ENCODE data around the gene SETD2.
"Not testable (repeated sequence)": the region's sequence is repeated elsewhere in the genome, so short reads cannot be mapped to it uniquely, and the experiment has no call there.

Gene SETD2

GRCh38 chr3:47161983-47162696 is 1.8 kb downstream of the SETD2 start:
- DNase-seq: no peak
- Mint-ChIP-seq H3K36me3 (ENCODE audit: low read depth) (peaks cover 35% of the 10 kb centered on the region), H3K4me1 (ENCODE audit: low read depth) (peaks cover 65% of the 10 kb centered on the region), H3K27me3 (no peaks in the 10 kb centered on the region), H3K9me3 (no peaks in the 10 kb centered on the region), H3K27ac (peak overlapping the region; percentile 97), H3K4me3 (peak overlapping the region; percentile 94)

DNA sequence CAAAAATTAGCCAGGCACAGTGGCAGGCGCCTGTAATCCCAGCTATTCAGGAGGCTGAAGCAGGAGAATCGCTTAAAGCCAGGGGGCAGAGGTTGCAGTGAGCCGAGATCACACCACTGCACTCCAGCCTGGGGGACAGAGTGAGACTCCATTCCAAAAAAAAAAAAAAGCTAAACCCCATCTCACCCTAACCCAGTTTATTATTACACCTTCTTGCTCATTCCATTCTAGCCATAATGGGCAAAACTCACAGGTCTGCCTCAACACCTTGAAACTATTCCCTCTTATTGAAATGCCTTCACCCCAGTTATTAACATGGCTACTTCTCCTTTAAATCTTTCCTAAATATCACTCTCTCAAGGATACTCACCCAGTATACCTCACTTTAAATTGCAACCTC is 4.1 kb downstream of the SETD2 start:
- Mint-ChIP-seq H3K36me3 (ENCODE audit: low read depth) (peaks cover 42% of the 10 kb centered on the region), H3K9me3 (no peaks in the 10 kb centered on the region), H3K4me3 (no peak overlapping the region), H3K27ac (peak overlapping the region; percentile 55), H3K4me1 (ENCODE audit: low read depth) (peaks cover 69% of the 10 kb centered on the region), H3K27me3 (no peaks in the 10 kb centered on the region)
- DNase-seq: no peak

DNA sequence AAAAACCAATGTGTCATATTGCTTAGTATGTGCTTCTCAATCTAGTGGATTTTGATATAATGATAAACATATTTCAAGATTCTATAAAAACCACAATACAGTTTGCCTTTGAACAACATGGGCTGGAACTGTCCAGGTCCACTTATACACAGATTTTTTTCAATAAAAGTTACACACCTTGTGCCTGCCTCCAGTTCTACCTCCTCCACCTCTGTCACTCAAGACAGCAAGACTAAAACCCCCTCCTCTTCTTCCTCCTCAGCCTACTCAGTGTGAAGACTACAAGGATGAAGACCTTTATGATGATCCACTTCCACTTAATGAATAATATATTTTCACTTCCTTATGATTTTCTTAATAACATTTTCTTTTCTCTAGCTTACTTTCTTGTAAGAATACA is 5.7 kb downstream of the SETD2 start:
- Mint-ChIP-seq H3K36me3 (ENCODE audit: low read depth) (peaks cover 44% of the 10 kb centered on the region), H3K9me3 (no peaks in the 10 kb centered on the region), H3K27me3 (no peaks in the 10 kb centered on the region), H3K27ac (no peak overlapping the region), H3K4me3 (no peak overlapping the region), H3K4me1 (ENCODE audit: low read depth) (peaks cover 81% of the 10 kb centered on the region)
- DNase-seq: no peak

- no peak overlapping the region for H3K27ac Mint-ChIP-seq
- no peaks in the 10 kb centered on the region for H3K9me3 Mint-ChIP-seq
- H3K36me3 Mint-ChIP-seq (ENCODE audit: low read depth): peaks cover 35% of the 10 kb centered on the region
- H3K4me3 Mint-ChIP-seq: no peak overlapping the region
- H3K27me3 Mint-ChIP-seq: no peaks in the 10 kb centered on the region
- no peak for DNase-seq
- H3K4me1 Mint-ChIP-seq (ENCODE audit: low read depth): peaks cover 82% of the 10 kb centered on the region
These were observed 7.5 kb downstream of the SETD2 start for GRCh38 chr3:47156396-47156795.

- peaks cover 73% of the 10 kb centered on the region for H3K4me1 Mint-ChIP-seq (ENCODE audit: low read depth)
- H3K4me3 Mint-ChIP-seq: no peak overlapping the region
- H3K36me3 Mint-ChIP-seq (ENCODE audit: low read depth): peaks cover 19% of the 10 kb centered on the region
- DNase-seq: no peak
- H3K27me3 Mint-ChIP-seq: no peaks in the 10 kb centered on the region
- no peaks in the 10 kb centered on the region for H3K9me3 Mint-ChIP-seq
- no peak overlapping the region for H3K27ac Mint-ChIP-seq
These were observed 11.3 kb downstream of the SETD2 start for GRCh38 chr3:47152578-47152977.

GRCh38 chr3:47151836-47152235 is 12.1 kb downstream of the SETD2 start:
- no peak for DNase-seq
- H3K4me3 Mint-ChIP-seq: no peak overlapping the region
- H3K27ac Mint-ChIP-seq: no peak overlapping the region
- no peaks in the 10 kb centered on the region for H3K9me3 Mint-ChIP-seq
- no peaks in the 10 kb centered on the region for H3K27me3 Mint-ChIP-seq
- peaks cover 17% of the 10 kb centered on the region for H3K36me3 Mint-ChIP-seq (ENCODE audit: low read depth)
- peaks cover 67% of the 10 kb centered on the region for H3K4me1 Mint-ChIP-seq (ENCODE audit: low read depth)

DNA sequence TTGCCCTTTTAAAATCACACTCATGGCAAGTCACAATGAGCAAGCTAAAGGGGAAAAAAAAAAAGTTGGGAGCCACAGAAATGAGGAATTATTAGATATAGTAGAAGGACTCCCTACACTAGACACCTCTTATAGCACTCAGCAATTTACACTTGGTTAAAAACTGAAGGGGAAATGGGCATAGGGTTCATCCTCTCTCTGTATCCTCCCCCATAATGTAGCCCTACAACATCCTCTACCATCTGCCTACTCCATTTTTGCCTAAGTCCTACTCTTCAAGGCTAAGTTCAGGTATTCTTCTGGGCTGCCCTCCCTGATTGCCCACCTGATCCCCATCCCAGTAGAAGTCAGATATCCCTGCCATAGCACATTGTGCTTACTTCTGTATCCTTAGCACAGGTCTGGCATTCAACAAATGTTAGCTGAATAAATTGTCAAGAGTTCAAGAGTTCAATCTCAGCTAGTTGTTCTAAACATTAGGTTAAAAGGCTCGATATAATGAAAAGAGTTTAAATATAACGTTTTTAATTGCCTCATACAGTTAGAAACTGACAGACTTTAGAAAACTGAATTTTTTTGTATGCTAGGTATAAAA is 14.5 kb downstream of the SETD2 start:
- Mint-ChIP-seq H3K27ac (peak overlapping the region; percentile 1), H3K4me3 (no peak overlapping the region), H3K36me3 (ENCODE audit: low read depth) (peaks cover 13% of the 10 kb centered on the region), H3K4me1 (ENCODE audit: low read depth) (peaks cover 64% of the 10 kb centered on the region), H3K27me3 (no peaks in the 10 kb centered on the region), H3K9me3 (no peaks in the 10 kb centered on the region)
- DNase-seq: no peak

DNA sequence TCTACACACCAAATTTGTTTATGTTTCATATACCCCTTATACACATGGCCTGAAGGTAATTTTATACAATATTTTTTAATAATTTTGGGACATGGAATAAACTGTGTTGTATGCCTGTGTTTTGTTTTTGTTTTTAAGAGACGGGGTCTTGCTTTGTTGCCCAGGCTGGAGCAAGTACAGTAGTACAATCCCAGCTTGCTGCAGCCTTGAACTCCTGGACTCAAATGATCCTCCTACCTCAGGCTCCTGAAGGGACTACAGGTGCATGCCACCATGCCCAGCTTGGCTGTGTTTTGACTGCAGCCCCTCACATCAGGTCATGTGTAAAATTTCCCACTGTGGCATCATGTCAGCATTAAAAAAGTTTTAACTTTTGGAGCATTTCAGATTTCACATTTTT is 18.6 kb downstream of the SETD2 start:
- H3K27me3 Mint-ChIP-seq: no peaks in the 10 kb centered on the region
- no peak for DNase-seq
- peaks cover 4% of the 10 kb centered on the region for H3K36me3 Mint-ChIP-seq (ENCODE audit: low read depth)
- no peak overlapping the region for H3K4me3 Mint-ChIP-seq
- H3K4me1 Mint-ChIP-seq (ENCODE audit: low read depth): peaks cover 65% of the 10 kb centered on the region
- peak overlapping the region; percentile 26 for H3K27ac Mint-ChIP-seq
- no peaks in the 10 kb centered on the region for H3K9me3 Mint-ChIP-seq

GRCh38 chr3:47143068-47143467 is 20.8 kb downstream of the SETD2 start:
- H3K9me3 Mint-ChIP-seq: no peaks in the 10 kb centered on the region
- no peak for DNase-seq
- no peak overlapping the region for H3K4me3 Mint-ChIP-seq
- no peaks in the 10 kb centered on the region for H3K27me3 Mint-ChIP-seq
- no peak overlapping the region for H3K27ac Mint-ChIP-seq
- peaks cover 7% of the 10 kb centered on the region for H3K36me3 Mint-ChIP-seq (ENCODE audit: low read depth)
- peaks cover 63% of the 10 kb centered on the region for H3K4me1 Mint-ChIP-seq (ENCODE audit: low read depth)

GRCh38 chr3:47142536-47142935 is 21.4 kb downstream of the SETD2 start:
- H3K27ac Mint-ChIP-seq; H3K27me3 Mint-ChIP-seq; H3K9me3 Mint-ChIP-seq; DNase-seq; H3K4me3 Mint-ChIP-seq; H3K36me3 Mint-ChIP-seq (ENCODE audit: low read depth): not testable (repeated sequence)
- H3K4me1 Mint-ChIP-seq (ENCODE audit: low read depth): peaks cover 61% of the 10 kb centered on the region

GRCh38 chr3:47140973-47141461 is 22.9 kb downstream of the SETD2 start:
- H3K27me3 Mint-ChIP-seq; H3K9me3 Mint-ChIP-seq; H3K36me3 Mint-ChIP-seq (ENCODE audit: low read depth); DNase-seq: not testable (repeated sequence)
- peaks cover 65% of the 10 kb centered on the region for H3K4me1 Mint-ChIP-seq (ENCODE audit: low read depth)
- peak overlapping the region; percentile 82 for H3K27ac Mint-ChIP-seq
- H3K4me3 Mint-ChIP-seq: peak overlapping the region; percentile 8

- H3K9me3 Mint-ChIP-seq; H3K27me3 Mint-ChIP-seq; H3K27ac Mint-ChIP-seq; H3K4me3 Mint-ChIP-seq; DNase-seq; H3K36me3 Mint-ChIP-seq (ENCODE audit: low read depth): not testable (repeated sequence)
- peaks cover 67% of the 10 kb centered on the region for H3K4me1 Mint-ChIP-seq (ENCODE audit: low read depth)
These were observed 23.4 kb downstream of the SETD2 start for GRCh38 chr3:47140553-47140952.

DNA sequence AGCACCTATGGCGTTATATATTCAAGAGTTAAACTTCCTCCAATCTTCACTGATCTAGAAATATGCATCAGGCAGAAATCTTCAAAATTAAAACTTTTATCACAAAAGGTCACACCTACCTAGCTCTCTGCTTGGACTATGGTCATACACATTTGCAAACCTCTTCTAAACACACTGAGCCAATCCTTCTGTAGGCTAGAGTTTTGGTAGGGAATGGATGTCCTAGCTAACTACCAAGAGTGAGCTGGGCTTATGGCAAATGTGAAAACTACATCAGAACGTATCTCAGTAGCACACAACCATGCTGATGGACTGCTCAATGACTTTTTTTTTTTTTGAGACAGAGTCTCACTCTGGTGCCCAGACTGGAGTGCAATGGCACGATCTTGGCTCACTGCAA is 29.6 kb downstream of the SETD2 start:
- Mint-ChIP-seq H3K9me3 (no peaks in the 10 kb centered on the region), H3K4me1 (ENCODE audit: low read depth) (peaks cover 63% of the 10 kb centered on the region), H3K27ac (no peak overlapping the region), H3K36me3 (ENCODE audit: low read depth) (peaks cover 12% of the 10 kb centered on the region), H3K4me3 (no peak overlapping the region), H3K27me3 (no peaks in the 10 kb centered on the region)
- DNase-seq: no peak

- no peaks in the 10 kb centered on the region for H3K9me3 Mint-ChIP-seq
- H3K36me3 Mint-ChIP-seq (ENCODE audit: low read depth): peaks cover 11% of the 10 kb centered on the region
- no peak overlapping the region for H3K4me3 Mint-ChIP-seq
- no peak for DNase-seq
- no peaks in the 10 kb centered on the region for H3K27me3 Mint-ChIP-seq
- peak overlapping the region; percentile 1 for H3K27ac Mint-ChIP-seq
- peaks cover 61% of the 10 kb centered on the region for H3K4me1 Mint-ChIP-seq (ENCODE audit: low read depth)
These were observed 30.3 kb downstream of the SETD2 start for GRCh38 chr3:47133641-47134040.

GRCh38 chr3:47130557-47130956 is 33.4 kb downstream of the SETD2 start:
- Mint-ChIP-seq H3K27ac (no peak overlapping the region), H3K4me3 (no peak overlapping the region), H3K36me3 (ENCODE audit: low read depth) (peaks cover 19% of the 10 kb centered on the region), H3K9me3 (no peaks in the 10 kb centered on the region), H3K27me3 (no peaks in the 10 kb centered on the region), H3K4me1 (ENCODE audit: low read depth) (peaks cover 65% of the 10 kb centered on the region)
- no peak for DNase-seq

All from activated T-cell treated with anti-CD3 and anti-CD28 coated beads, Interleukin-2, amount 50 U/mL, for 24 hours (primary cell).